Stomach (tissue), 4 donors: ENCODE measurements around the gene ATP11A.

ENCODE experiments used
- EP300 ChIP-seq: sonication (generic); formaldehyde crosslinking; IDR thresholded peaks from one replicate; pipeline ENCODE4 v1.6.1; 2017; ENCODE audit warnings: antibody characterized with exemption
- POLR2A ChIP-seq, 4 donors: fragments of 450-650 bp; IDR thresholded peaks; one replicate each; pipeline ENCODE4 v1.6.1; 2016; ENCODE audit warnings: antibody characterized with exemption in 4 of 4, control low read depth in 2 of 4, mild to moderate bottlenecking in 1 of 4, moderate library complexity in 1 of 4
- TF ChIP-seq, protein P1 (sequence below), 7 experiments: fragments of 450-650 bp in 4 of 7; fragments of 200-600 bp in 3 of 7; sonication (generic) in 3 of 7; IDR thresholded peaks; one replicate each; pipeline ENCODE4 v1.5.1; 2016 to 2019; ENCODE audit warnings: antibody characterized with exemption in 7 of 7, control low read depth in 2 of 7, mild to moderate bottlenecking in 1 of 7

DNA sequence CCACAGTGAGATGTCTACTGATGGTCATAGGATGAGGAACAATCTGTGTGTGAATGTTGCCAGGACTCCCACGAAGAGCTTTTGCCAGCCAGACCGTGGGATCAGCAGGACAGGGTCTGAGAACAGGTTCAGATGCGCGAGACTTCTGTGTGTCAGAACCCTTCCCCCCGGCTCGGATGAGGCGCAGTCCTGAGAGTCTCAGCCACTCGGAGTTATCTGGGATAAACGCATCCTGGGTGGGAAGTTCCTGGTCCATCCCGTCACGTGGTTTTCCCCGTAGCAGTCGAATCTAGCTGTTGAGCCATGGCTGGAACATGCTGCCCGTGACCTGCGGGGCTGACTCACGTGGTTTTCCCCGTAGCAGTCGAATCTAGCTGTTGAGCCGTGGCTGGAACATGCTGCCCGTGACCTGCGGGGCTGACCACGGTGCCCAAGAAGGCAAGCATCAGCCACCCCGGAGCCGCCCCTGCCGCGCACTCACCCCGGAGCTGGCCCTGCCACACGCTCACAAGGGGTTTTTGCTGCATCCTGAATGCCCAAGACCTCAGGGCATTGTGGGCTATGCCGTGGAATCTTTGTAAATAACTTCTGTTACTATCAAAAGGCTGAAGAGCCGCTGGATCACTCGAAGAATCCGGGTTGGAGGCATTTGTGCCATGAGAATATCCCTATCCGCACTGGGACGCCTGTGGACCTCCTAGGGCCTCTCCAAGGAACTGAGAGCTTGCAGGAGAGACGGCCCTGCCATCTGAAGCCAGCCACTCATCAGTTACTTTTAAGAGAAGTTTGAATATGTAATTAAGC, 148.4 kb downstream of the ATP11A start:
- TF ChIP-seq, protein P1, sequence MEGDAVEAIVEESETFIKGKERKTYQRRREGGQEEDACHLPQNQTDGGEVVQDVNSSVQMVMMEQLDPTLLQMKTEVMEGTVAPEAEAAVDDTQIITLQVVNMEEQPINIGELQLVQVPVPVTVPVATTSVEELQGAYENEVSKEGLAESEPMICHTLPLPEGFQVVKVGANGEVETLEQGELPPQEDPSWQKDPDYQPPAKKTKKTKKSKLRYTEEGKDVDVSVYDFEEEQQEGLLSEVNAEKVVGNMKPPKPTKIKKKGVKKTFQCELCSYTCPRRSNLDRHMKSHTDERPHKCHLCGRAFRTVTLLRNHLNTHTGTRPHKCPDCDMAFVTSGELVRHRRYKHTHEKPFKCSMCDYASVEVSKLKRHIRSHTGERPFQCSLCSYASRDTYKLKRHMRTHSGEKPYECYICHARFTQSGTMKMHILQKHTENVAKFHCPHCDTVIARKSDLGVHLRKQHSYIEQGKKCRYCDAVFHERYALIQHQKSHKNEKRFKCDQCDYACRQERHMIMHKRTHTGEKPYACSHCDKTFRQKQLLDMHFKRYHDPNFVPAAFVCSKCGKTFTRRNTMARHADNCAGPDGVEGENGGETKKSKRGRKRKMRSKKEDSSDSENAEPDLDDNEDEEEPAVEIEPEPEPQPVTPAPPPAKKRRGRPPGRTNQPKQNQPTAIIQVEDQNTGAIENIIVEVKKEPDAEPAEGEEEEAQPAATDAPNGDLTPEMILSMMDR (IDR thresholded peaks at IDR 0.05), result no peak
- TF ChIP-seq EP300 (no peak), POLR2A (IDR thresholded peaks at IDR 0.05) (no peak)
